ENCODE results near the gene C13orf46.

The C13orf46 gene

GRCh38 chr13:114009590-114010400, 35.9 kb upstream of the C13orf46 start:
- DNase-seq = no peak

GRCh38 chr13:114008964-114009589, 35.2 kb upstream of the C13orf46 start:
- no peak for DNase-seq

DNA sequence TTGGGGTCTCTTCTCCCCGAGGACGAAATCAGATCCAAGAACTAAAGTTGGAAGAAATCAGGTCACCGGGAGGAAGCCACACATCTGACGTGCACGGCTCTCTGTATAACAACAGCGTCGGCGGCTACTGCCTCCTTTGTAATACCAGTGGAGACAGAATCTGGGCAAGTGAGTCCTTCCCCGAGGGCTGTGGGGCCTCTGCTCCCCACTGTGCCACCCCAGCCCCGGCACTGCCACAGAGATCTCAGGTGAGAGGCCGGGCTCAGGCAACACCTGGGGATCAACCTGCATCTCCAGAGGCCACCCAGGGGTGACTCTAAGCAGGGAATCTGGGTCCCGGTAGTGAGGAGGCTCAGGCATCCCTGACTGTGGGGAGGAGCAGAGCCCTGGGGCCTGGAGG, 33.7 kb upstream of the C13orf46 start:
- DNase-seq = no peak

GRCh38 chr13:114005206-114005724, 31.4 kb upstream of the C13orf46 start:
- DNase-seq = no peak

DNA sequence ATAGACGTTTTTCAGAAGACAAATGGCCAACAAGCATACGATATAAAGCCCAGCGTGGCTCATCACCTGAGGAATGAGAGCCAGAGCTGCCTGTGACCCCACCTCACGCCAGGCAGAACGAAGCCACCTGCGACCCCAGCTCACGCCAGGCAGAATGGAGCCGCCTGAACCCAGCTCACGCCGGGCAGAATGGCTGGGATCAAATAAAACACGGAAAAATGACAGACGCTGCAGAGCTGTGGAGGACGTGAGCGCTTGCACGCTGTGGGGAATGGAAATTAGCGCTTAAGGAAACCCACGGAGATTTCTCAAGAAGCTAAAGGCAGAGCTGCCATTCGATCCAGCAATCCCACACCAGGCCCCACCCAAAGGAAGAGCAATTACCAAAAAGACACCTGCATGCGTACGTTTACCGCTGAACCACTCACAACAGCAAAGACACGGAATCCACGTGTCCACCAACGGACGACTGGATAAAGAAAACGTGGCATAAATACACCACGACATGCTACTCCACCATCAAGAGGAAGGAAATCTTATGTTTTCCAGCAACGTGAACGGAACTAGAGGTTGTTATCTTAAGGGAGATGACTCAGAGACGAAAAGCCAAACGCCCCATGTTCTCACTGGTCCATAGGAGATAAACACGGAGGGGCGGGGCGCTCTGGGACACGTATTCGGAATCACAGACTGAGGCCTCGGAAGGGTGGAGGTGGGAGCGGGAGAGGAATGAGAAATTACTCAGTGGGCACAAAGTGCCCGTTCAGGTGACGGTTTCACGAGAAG, 30.7 kb upstream of the C13orf46 start:
- no peak for DNase-seq

DNA sequence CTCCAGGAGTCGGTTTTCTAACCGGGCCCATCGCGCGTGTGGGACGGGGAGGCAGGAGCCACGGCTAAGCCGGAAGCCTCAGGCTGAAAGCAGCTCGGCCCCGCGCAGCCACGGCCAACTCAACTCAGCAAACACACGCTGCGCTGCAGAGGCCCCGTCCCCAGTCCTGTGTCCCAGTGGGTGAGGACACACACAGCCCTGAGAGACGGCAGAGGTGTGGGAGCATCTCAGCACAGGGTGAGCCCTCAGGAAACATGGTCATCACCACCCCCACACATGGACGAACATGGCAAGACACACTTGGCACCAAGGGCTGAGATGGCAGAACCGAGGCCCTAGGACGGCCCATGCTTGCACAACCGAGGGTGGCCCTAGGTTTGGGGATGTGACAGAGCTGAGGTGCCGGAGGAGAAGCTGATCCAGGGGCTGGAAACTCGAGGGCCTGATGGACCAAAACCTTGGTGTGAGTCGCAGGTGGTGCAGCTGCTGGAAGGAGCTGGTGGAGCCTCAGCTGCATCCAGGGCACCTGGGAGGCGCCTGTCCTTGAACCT, 29.0 kb upstream of the C13orf46 start:
- DNase-seq = no peak

DNA sequence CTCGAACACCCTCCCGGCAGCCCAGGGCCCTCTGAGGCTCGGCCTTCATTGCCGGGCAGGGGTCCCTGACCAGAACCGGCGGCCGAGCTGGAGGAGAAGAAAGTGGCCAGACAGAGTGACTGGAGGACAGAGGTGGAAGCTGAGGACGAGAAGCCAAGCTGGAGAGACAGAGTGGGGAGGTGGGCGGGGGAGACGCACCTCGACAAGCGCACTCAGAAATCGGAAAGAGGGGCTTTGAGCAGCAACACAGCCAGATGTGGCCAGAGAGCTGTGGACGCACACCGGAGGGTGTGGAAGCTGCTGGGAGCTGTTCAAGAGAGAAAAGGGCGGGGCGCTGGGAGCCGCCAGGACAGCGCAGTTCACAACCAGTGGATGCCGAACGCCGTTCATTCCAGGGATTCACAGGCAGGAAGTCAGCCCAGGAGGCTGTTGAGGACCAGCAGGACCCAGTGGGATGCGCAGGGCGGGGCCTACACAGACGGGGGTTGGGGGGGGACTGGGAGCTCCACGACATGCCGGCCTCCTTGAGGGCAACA, 28.2 kb upstream of the C13orf46 start:
- DNase-seq = no peak

GRCh38 chr13:114001331-114002008, 27.6 kb upstream of the C13orf46 start:
- DNase-seq = no peak

DNA sequence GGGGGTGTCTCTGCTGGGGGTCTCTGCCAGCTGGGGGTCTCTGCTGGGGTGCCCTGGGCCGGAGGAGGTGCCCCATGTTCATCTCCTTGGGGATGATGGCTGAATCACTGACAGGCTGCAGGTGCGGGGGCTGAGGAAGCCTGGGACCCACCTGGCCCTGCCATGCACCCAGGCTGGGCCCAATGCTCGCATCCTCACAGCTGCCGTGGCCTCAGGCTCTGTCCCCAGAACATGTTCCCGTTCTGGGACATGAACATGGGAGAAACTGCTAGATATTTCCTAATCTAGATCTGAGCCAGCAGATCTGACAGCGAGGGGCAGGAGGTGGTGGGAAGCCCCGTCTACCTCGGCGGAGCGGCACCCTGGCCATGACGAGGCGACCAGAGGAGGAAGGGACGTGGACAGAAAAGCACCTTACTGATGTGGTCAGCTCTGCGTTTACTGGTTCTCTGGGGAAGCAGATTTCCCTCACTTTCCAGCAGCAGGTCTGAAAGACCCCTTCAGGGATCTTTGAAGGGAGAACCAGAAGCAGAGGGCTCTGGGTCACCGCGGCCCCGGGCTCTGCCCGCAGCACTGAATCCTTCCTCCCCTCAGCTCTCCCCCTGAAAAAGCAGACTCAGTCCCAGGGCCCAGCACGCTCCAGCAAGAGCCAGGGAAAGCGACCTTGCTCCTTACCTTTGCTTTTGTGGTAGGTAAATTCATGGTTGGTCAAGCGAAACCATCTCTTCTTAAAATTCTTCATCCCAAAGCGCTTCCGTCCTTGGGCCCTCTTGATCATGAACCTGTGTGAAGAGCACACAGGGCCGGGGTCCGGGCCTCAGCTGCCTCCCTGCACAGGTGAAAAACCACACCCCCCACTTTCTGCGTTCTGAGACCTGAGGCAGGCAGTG, 26.5 kb upstream of the C13orf46 start:
- no peak for DNase-seq

GRCh38 chr13:113999618-113999910, 25.7 kb upstream of the C13orf46 start:
- DNase-seq = no peak

- no peak for DNase-seq
Observed at GRCh38 chr13:113998781-113999617, 25.1 kb upstream of the C13orf46 start.

GRCh38 chr13:113997845-113998751, 24.2 kb upstream of the C13orf46 start:
- DNase-seq = no peak

- DNase-seq = no peak
Observed at GRCh38 chr13:113996912-113997745, 23.3 kb upstream of the C13orf46 start.

GRCh38 chr13:113996081-113996911, 22.4 kb upstream of the C13orf46 start:
- no peak for DNase-seq

DNA sequence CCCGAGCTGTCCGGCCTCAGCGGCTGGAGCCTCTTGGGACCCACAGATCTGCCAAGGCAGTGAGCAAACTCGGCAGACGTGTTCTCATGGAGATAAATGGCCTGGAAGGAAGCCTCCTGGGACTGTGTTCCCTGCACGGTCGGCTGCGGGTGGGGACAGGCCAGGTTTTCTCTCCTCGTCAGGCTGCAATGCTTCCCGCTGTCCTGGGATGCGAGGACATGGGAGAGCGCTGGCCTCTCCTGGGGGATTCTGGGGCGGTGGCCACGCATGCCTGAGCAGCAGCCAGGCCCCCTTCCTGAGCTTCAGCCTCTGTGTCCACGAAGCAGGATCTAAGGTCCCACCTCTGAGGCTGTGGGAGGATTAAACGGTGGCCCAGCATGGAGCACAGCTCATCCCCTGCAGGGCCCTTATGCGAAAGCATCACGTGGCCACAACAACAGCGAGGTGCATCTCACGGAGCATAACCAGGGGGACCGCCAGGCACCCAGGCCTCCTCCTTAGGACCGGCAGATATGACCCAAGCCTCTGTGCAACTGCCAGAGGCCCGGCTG, 21.2 kb upstream of the C13orf46 start:
- no peak for DNase-seq

DNA sequence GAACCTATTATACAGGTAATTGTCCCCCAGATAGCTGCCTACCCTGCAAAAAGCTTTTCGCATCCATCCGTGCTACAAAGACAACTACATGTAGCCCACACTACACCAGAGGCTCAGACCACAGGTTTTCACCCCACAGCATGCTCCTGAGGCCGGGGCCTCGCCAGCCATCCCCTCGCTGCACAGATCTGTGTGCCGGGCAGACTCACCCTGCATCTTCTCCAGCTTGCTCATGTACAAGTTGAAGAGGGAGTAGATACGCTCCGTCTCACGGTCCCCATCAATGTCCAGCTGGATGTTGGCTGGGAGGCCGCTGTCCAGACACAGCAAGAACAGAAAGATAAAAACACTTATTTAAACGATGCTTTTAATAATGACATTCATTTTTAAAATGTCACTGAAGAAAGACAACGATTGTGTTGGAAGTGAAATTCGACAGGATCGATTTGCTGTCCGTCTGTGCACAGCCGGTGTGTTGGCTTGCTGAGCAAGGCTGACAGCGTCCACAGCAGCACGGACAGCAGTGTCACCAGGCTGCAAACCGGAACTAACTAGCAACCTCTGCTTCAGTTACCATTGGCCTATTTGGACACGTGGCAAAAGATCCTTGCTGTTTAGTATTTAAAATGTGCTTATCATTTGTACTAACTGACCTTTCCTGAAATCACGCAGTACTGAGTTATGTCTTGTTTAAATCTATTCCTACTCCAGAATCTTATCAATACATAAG, 18.6 kb upstream of the C13orf46 start:
- DNase-seq = no peak

Measured in stimulated activated naive CD4-positive, alpha-beta T cell treated with Interleukin-2 at 50 U/mL for 16 hours (primary cell).